Immature natural killer cell (primary cell): Measurements from ENCODE around the gene SRGN. TPM values are rescaled to one million over a fixed set of nuclear protein-coding genes. Genes with fewer than 3 reads are reported as not detected.

Experiments used
- DNase-seq, 3 donors: peaks; one replicate each; pipeline ENCODE4 v3.0.0; 2022; ENCODE audit warnings: mixed read lengths in 1 of 3
- H3K27ac Mint-ChIP-seq, 6 donors: one replicate each; pipeline ENCODE4 v1.8.0; 2020; ENCODE audit warnings: mixed read lengths in 6 of 6, mild to moderate bottlenecking in 5 of 6, inconsistent platforms in 4 of 6, moderate library complexity in 3 of 6
- H3K27me3 Mint-ChIP-seq, 3 donors: one replicate each; pipeline ENCODE4 v1.8.0; 2020 to 2021; ENCODE audit warnings: low read depth in 3 of 3, mild to moderate bottlenecking in 3 of 3, mixed read lengths in 3 of 3, moderate library complexity in 3 of 3, inconsistent platforms in 1 of 3
- H3K36me3 Mint-ChIP-seq, 3 donors: one replicate each; pipeline ENCODE4 v1.8.0; 2020; ENCODE audit warnings: mixed read lengths in 3 of 3, inconsistent platforms in 2 of 3, mild to moderate bottlenecking in 2 of 3
- H3K4me1 Mint-ChIP-seq, 2 donors: one replicate each; pipeline ENCODE4 v1.8.0; 2020; ENCODE audit warnings: inconsistent platforms in 2 of 2, mild to moderate bottlenecking in 2 of 2, mixed read lengths in 2 of 2, moderate library complexity in 1 of 2
- H3K4me3 Mint-ChIP-seq, 5 donors: one replicate each; pipeline ENCODE4 v1.8.0; 2020; ENCODE audit warnings: mild to moderate bottlenecking in 5 of 5, mixed read lengths in 5 of 5, inconsistent platforms in 3 of 5, moderate library complexity in 3 of 5
- H3K9me3 Mint-ChIP-seq, 6 donors: one replicate each; pipeline ENCODE4 v1.8.0; 2020; ENCODE audit warnings: mild to moderate bottlenecking in 6 of 6, mixed read lengths in 6 of 6, inconsistent platforms in 4 of 6, moderate library complexity in 3 of 6
- polyA plus RNA-seq, 3 donors: library from polyadenylated mRNA; unstranded; fragments of 300-500 nt; fragmentation: Illumina TruSeq; gene quantifications; one replicate each; pipeline ENCODE4 v1.2.3, GENCODE V29; 2021

SRGN gene
- polyA plus RNA-seq, 3 donors from 2014 or later: 910 to 1,240 (median 1,143) TPM

DNA sequence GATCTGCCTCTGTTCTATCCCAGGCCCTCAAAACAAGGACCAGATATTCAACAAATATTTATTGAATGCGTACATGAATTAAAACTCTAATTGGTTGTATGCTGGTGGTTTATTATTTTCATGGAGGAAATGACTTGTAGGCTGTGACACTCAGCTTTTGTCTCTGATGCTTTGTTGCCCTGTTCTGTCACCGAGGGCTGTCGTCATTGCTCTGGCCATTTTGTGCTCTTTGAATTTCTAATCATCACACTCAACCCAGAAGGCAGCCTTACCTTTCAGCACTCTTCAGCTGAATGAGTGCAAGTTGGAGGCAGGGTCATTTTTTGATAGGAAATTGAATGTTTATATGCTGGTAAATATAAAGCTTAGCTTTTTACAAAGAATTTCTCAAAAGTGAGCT is 14.5 kb downstream of the SRGN start:
- peak overlapping the region; percentile 76 to 84 (median 79) for H3K4me3 Mint-ChIP-seq
- H3K27me3 Mint-ChIP-seq: peaks cover 11 to 18% (median 12%) of the 10 kb centered on the region in 3 donors
- DNase-seq: peak in 2 of 3 donors; percentile 46 to 52
- no peaks in the 10 kb centered on the region for H3K9me3 Mint-ChIP-seq
- peaks cover 68 to 89% of the 10 kb centered on the region in 2 donors for H3K4me1 Mint-ChIP-seq
- H3K36me3 Mint-ChIP-seq: peaks cover 21 to 49% (median 40%) of the 10 kb centered on the region in 3 donors
- peak overlapping the region; percentile 90 to 96 (median 92) for H3K27ac Mint-ChIP-seq

DNA sequence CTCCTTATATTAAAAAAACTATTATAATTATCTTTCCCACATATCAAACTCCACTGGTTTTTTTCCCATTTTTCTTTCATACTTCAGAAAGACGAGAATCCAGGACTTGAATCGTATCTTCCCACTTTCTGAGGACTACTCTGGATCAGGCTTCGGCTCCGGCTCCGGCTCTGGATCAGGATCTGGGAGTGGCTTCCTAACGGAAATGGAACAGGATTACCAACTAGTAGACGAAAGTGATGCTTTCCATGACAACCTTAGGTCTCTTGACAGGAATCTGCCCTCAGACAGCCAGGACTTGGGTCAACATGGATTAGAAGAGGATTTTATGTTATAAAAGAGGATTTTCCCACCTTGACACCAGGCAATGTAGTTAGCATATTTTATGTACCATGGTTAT is 15.9 kb downstream of the SRGN start:
- Mint-ChIP-seq H3K9me3 (no peaks in the 10 kb centered on the region), H3K4me1 (peaks cover 64 to 85% of the 10 kb centered on the region in 2 donors), H3K27me3 (peaks cover 8 to 17% (median 11%) of the 10 kb centered on the region in 3 donors), H3K27ac (peak overlapping the region; percentile 72 to 90 (median 81)), H3K4me3 (peak overlapping the region in 4 of 5 donors; percentile 26 to 53 (median 34)), H3K36me3 (peaks cover 18 to 44% (median 33%) of the 10 kb centered on the region in 3 donors)
- no peak for DNase-seq

DNA sequence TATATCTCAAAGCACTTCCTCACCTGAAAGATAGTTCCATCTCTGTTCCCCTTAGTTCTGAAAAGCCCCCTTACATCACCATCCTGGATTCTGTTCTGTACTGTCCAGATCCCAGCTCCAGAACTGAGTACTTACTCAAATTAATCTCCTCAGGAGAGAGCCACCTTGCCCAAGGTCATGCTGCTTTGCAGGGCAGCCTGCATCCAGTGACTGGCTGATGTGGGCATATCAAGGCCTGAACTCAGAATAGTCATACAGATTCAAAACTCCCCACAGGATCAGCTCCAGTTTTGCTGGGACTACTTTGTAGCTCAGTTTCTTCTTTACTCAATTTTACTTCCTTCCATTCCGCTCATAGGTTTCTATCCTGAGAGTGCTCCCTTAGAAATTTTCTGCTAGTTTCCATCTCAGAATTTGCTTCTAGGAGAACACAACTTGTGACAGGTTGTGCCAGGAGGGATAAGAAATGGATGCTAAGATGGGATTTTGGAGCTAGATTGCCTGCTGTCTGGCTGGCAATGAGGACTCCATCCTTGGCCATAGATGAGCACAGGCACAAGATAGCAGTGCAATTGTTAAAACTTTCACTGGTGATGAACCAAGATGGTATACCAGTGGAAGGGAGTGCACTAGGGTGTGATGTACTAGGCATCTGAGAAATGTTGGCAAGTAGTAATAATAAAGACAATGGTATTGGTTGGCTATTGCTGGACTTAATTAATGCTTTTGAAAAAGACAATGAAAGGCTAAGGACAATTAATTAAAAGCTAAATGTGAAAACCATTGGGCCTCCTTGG is 17.3 kb downstream of the SRGN start:
- peaks cover 18 to 44% (median 30%) of the 10 kb centered on the region in 3 donors for H3K36me3 Mint-ChIP-seq
- no peaks in the 10 kb centered on the region for H3K9me3 Mint-ChIP-seq
- H3K4me1 Mint-ChIP-seq: peaks cover 56 to 71% of the 10 kb centered on the region in 2 donors
- H3K4me3 Mint-ChIP-seq: peak overlapping the region in 1 of 5 donors; percentile 33
- peak overlapping the region; percentile 68 to 92 (median 79) for H3K27ac Mint-ChIP-seq
- peaks cover 8 to 12% (median 11%) of the 10 kb centered on the region in 3 donors for H3K27me3 Mint-ChIP-seq
- no peak for DNase-seq

DNA sequence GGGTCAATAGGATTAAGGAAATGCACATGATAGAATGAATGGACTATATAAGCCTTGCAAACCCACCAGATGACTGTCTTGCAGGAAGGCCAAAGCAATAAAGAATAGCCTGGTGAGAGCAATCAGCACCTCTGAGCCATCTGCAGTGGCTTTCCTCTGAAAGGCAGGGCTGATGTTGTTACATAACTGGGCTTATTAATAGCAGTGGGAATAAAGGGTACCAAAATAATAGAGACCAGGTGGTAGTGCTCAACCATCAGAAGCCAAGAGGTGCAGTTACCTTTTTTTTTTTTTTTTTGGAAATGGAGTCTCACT is 19.2 kb downstream of the SRGN start:
- no peaks in the 10 kb centered on the region for H3K9me3 Mint-ChIP-seq
- H3K4me1 Mint-ChIP-seq: peaks cover 38 to 52% of the 10 kb centered on the region in 2 donors
- DNase-seq: no peak
- peaks cover 18 to 32% (median 22%) of the 10 kb centered on the region in 3 donors for H3K36me3 Mint-ChIP-seq
- H3K4me3 Mint-ChIP-seq: no peak overlapping the region
- H3K27me3 Mint-ChIP-seq: peaks cover 2 to 6% (median 5%) of the 10 kb centered on the region in 3 donors
- H3K27ac Mint-ChIP-seq: peak overlapping the region; percentile 58 to 91 (median 80)

DNA sequence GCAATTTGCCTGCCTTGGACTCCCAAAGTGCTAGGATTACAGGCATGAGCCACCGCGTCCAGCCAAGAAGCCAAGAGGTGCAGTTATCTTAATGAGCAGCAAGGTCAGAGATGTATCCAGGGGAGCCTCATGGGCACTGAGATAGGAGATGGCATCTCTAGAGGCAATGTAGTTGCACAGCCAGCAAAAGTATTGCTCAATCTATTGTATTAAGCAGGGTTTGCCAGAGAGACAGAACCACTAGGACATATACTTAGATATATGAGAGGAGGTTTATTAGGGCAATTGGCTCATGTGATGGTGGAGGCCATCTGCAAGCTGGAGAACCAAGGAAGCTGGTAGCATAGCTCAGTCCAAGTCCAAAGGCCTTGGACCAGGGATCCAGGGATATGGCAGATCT is 19.8 kb downstream of the SRGN start:
- H3K27ac Mint-ChIP-seq: peak overlapping the region; percentile 4 to 78 (median 29)
- peaks cover 32 to 46% of the 10 kb centered on the region in 2 donors for H3K4me1 Mint-ChIP-seq
- no peak overlapping the region for H3K4me3 Mint-ChIP-seq
- DNase-seq: no peak
- peaks cover 16 to 30% (median 18%) of the 10 kb centered on the region in 3 donors for H3K36me3 Mint-ChIP-seq
- no peaks in the 10 kb centered on the region for H3K9me3 Mint-ChIP-seq
- H3K27me3 Mint-ChIP-seq: peaks cover 2 to 6% (median 5%) of the 10 kb centered on the region in 3 donors

DNA sequence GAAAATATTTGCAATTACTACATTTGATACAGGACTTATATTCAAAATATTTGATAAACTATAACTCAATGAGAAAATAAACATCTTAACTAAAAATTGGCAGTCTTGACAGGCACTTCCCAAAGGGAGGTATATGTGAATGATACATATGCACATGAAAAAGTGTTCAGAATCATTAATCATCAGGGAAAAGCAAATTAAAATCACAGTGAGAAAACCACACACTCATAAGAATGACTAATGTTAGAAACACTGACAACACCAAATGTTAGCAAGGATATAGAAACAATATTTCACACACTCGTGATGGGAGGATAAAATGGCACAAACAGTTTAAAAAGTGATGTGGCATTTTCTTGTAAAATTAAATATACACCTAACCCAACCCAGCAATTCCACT is 32.0 kb downstream of the SRGN start:
- no peak for DNase-seq
- H3K36me3 Mint-ChIP-seq: no peaks in the 10 kb centered on the region
- peaks cover 10 to 19% (median 14%) of the 10 kb centered on the region in 3 donors for H3K27me3 Mint-ChIP-seq
- H3K27ac Mint-ChIP-seq: no peak overlapping the region
- no peak overlapping the region for H3K4me3 Mint-ChIP-seq
- H3K9me3 Mint-ChIP-seq: no peaks in the 10 kb centered on the region
- H3K4me1 Mint-ChIP-seq: peaks cover 10 to 12% of the 10 kb centered on the region in 2 donors

DNA sequence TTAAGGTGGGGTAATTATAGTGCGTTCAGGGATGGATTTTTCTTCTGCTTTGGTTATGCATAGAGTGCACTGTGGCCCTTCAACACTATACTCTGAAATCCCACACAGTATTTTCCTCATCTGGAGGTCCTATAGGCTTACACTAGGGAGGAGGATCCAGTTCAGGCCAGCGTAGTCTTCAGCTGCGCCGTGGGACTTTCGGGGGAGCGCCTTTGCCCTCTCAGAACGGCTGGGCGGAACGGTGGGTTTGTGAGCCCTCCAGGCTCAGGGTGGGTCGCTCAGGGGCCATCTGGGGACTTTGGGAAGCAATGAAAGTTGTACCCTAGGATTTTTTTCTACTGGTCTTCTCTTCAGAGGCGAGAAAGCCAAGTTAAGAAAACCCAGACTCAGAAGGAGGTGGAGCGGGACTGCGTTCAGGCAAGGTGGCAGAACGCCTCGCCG is 35.4 kb downstream of the SRGN start:
- Mint-ChIP-seq H3K4me1 (peaks cover 31 to 32% of the 10 kb centered on the region in 2 donors), H3K4me3 (peak overlapping the region; percentile 89 to 93 (median 91)), H3K27me3 (peaks cover 10 to 20% (median 14%) of the 10 kb centered on the region in 3 donors), H3K27ac (peak overlapping the region; percentile 96 to 97 (median 97)), H3K36me3 (no peaks in the 10 kb centered on the region), H3K9me3 (no peaks in the 10 kb centered on the region)
- DNase-seq: no peak

DNA sequence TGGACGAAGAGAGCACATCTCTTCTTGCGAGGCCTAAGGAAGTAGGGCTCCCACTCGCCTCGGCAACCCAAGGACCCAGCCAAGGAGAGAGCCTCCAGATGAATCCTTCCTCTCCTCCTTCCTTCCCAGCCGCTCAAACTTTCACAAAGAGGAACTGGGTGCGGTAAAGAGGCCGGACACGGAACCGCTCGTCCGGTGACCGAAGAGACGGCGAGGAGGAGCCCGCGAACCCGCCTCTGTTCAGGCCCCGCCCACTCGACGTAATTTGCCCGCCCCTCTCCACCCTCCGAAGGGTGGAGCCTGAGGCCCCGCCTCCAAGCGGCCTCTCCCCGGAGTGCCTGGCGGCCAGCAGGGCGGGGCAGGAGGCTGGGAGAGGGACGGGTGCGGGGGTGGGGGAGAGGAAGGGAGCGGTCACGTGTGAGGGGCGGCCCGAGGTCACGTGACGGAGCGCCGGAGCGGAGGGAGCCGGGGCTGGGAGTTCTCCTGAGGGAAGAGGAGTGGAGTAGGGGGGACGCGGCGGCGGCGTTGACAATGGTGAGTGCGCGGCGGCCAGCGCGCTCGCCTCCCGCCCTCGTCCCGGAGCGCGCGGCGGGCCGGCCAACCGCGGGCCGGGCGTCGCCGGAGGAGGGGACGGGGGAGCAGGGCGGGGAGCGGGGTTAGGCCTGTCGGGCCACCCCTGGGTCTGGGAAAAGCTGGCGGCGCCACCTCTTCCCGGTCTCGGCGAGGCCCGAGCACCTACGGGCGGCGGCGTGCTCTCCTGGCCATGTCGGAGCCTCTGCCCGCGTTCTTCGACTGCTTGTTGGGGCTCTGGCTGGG is 36.1 kb downstream of the SRGN start, which contains the start of gene VPS26A:
TSS of gene VPS26A (plus strand) at position 432 of the 816 bp plus-strand sequence. CDS start at position 532, 100 bp downstream.
- Mint-ChIP-seq H3K4me1 (peaks cover 33 to 39% of the 10 kb centered on the region in 2 donors), H3K36me3 (no peaks in the 10 kb centered on the region), H3K27ac (peak within 1 kb of the TSS; percentile 96 to 97 (median 97)), H3K27me3 (peaks cover 10 to 20% (median 14%) of the 10 kb centered on the region in 3 donors), H3K4me3 (peak within 1 kb of the TSS; percentile 91 to 99 (median 94)), H3K9me3 (no peaks in the 10 kb centered on the region)
- DNase-seq: peak; percentile 99

DNA sequence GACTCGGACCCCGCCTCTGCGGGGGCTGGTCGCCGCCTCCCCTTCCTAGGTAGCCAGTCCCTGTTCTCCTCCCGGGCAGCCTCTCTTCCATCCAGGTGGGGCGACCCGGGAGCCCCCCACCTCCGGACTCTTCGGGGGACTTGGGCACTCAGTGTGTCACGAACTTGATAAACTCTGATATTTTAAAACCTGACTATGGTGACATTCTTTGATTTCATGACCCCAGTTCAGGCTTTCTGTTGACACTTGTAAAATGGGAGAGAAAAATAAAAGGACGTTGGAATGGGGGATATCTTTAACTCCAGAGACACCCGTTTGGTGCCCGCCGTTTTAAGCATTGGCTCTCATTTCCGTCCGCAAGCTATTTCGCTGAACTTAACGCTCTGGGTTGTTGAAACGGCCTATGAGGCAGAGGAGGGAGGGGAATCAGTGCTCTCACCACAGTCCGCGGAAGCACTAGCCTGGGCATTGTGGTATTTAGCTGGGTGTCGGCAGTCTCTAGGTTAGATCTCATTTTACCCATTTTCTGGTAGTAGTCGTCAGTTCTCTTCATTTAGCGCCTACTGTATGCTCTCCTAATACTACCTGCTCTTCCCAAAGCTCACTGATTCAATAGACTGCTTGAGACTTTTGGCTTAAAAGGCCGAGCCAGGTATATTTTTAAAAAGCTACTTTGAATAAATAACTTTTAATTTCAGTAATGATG is 36.8 kb downstream of the SRGN start:
- Mint-ChIP-seq H3K4me1 (peaks cover 39 to 46% of the 10 kb centered on the region in 2 donors), H3K27me3 (peaks cover 10 to 20% (median 14%) of the 10 kb centered on the region in 3 donors), H3K27ac (peak overlapping the region; percentile 94 to 97 (median 96)), H3K9me3 (no peaks in the 10 kb centered on the region), H3K36me3 (no peaks in the 10 kb centered on the region), H3K4me3 (peak overlapping the region; percentile 91 to 99 (median 94))
- DNase-seq: peak; percentile 67 to 80 (median 74)

DNA sequence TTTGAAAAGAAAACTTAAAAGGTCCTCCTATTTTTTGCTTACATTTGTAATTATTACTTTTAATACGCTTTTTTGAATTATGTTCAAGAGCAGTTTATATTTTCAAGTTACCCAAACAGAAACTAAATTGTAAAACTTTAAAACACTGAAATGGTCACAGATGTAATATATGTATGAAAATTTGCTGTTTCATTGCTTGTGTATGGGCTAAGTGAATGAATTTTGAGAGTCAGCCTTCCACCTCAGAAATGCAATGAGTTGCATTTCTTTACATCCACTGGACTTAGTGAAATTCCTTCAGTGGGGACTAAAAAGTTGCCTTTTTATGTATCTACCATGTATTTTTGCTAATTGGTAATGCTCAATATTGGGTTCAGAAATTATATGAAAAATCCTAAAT is 37.7 kb downstream of the SRGN start:
- H3K4me3 Mint-ChIP-seq: peak overlapping the region; percentile 91 to 99 (median 94)
- H3K27me3 Mint-ChIP-seq: peaks cover 10 to 20% (median 14%) of the 10 kb centered on the region in 3 donors
- DNase-seq: no peak
- H3K9me3 Mint-ChIP-seq: no peaks in the 10 kb centered on the region
- no peaks in the 10 kb centered on the region for H3K36me3 Mint-ChIP-seq
- peaks cover 48 to 54% of the 10 kb centered on the region in 2 donors for H3K4me1 Mint-ChIP-seq
- peak overlapping the region; percentile 94 to 97 (median 96) for H3K27ac Mint-ChIP-seq

DNA sequence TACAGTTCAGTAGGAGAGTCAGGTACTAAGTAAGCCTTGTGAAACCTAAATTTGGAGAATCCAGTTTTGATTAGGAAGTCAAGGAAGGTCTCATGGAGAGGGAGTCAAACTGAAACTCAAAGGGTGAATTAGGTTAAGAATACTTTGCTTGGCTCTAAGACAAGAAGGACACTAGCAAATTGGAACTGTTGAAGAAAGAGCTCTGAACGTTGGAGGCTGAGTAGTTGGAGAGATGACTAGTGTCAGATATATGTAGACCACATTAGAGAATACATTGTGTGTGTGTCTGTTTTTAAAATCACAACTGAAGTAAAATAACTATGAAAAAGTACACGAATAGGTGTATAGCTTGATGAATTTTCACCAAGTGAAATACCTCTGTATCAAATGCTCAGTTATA is 42.3 kb downstream of the SRGN start:
- no peaks in the 10 kb centered on the region for H3K9me3 Mint-ChIP-seq

DNA sequence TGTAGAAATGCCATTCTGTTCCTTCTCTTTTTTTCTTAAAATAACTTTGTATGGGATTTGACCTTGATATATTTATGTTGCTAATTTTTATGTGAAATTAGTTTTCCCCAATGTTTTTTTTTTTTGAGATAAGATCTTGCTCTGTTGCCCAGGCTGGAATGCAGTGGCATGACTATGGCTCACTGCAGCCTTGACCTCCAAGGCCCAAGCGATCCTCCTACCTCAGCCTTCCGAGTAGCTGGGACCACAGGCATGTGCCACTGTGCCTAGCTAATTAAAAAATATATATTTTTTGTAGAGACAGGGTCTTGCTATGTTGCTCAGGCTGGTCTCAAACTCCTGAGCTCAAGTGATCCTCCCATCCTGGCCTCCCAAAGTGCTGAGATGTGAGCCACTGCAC is 52.1 kb downstream of the SRGN start:
- no peaks in the 10 kb centered on the region for H3K9me3 Mint-ChIP-seq
- peak overlapping the region in 1 of 6 donors; percentile 37 for H3K27ac Mint-ChIP-seq
- H3K27me3 Mint-ChIP-seq: peaks cover 0 to 2% (median 0%) of the 10 kb centered on the region in 3 donors
- peaks cover 33 to 66% of the 10 kb centered on the region in 2 donors for H3K4me1 Mint-ChIP-seq
- DNase-seq: no peak
- peaks cover 3 to 10% (median 7%) of the 10 kb centered on the region in 3 donors for H3K36me3 Mint-ChIP-seq
- H3K4me3 Mint-ChIP-seq: no peak overlapping the region

More for the DNA sequence above, 42.3 kb downstream of the SRGN start:
- Mint-ChIP-seq H3K4me3 (peak overlapping the region in 2 of 5 donors; percentile 9 to 22), H3K4me1 (peaks cover 58 to 76% of the 10 kb centered on the region in 2 donors), H3K27ac (peak overlapping the region; percentile 29 to 69 (median 41)), H3K27me3 (no peaks in the 10 kb centered on the region), H3K36me3 (peaks cover 4 to 7% (median 5%) of the 10 kb centered on the region in 3 donors)
- DNase-seq: no peak

DNA sequence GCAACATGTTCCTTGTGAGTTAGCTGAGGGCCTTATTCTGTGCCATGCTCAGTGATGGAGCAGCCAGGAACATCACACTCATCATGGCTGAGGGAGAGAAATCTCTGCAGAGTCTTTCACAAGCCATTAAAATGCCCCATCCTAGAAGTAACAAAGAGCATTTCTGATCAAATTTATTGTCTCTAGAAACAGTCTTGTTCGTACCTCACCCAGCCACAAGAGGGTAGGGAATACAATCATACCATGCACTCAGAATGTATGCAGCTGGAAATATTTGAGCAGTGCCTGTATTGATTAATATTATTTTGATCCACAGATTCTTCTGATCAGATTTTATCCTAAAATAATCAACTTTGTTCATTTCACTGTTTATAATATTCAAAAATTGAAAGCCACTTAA is 53.4 kb downstream of the SRGN start:
- Mint-ChIP-seq H3K36me3 (peaks cover 3 to 10% (median 3%) of the 10 kb centered on the region in 3 donors), H3K4me1 (peaks cover 33 to 75% of the 10 kb centered on the region in 2 donors)

More for the DNA sequence above, 53.4 kb downstream of the SRGN start:
- Mint-ChIP-seq H3K4me3 (no peak overlapping the region), H3K9me3 (no peaks in the 10 kb centered on the region), H3K27ac (peak overlapping the region in 5 of 6 donors; percentile 53 to 66 (median 61)), H3K27me3 (peaks cover 0 to 2% (median 0%) of the 10 kb centered on the region in 3 donors)
- no peak for DNase-seq
